ENCODE data around the gene CEP95.

GRCh38 chr17:64546716-64547115 is 39.9 kb downstream of the CEP95 start:
- TF ChIP-seq CTCF (IDR thresholded peaks at IDR 0.05): no peak
- TF ChIP-seq POLR2A (IDR thresholded peaks at IDR 0.05): no peak

Measured in heart left ventricle (tissue), 13 donors.